Sciatic nerve (tissue), 2 donors: ENCODE measurements around the gene RPL4. TPM values are rescaled to one million over a fixed set of nuclear protein-coding genes. Genes with fewer than 3 reads are reported as not detected.
A peak's percentile ranks its signal among the peaks of the same experiment; 100 is the strongest.
"Not testable (repeated sequence)": the region's sequence is repeated elsewhere in the genome, so short reads cannot be mapped to it uniquely, and the experiment has no call there.

Source experiments
- ATAC-seq: fragments of 200-7000 bp; cut with Tn5 transposase; one replicate; pipeline ENCODE4 v1.9.1; 2020; ENCODE audit warnings: mild to moderate bottlenecking, moderate library complexity
- DNase-seq: peaks from one replicate; pipeline ENCODE4 v3.0.0-alpha.2; 2020; ENCODE audit warnings: low spot score
- intact Hi-C: fragments of 100-400 bp; cut with DNase I; formaldehyde crosslinking; loops from one replicate; pipeline ENCODE4 v1.14.2; 2022
- microRNA-seq: library from miRNA; unstranded; fragments of <30 nt; microRNA quantifications from one replicate; pipeline ENCODE4 v1.2.0, GENCODE V29; 2020
- total RNA-seq: library from RNA; stranded (reverse); fragmentation: NEBNext Ultra II Directional; extraction: Animal tissue kit (Norgen Biotek cat#: 25700); gene quantifications from one replicate; pipeline ENCODE4 v1.2.1, GENCODE V29; 2021
- donor health status: DM: no; HTN: no; CAD: no.
- donor health status: DM: no; HTN: no; CAD: no.

The RPL4 gene
- total RNA-seq, 1 donor from 2014 or later = 1,631 TPM

- intact Hi-C loops, ATAC-seq: not testable (repeated sequence)
- peak; percentile 27 for DNase-seq
These were observed 39.4 kb downstream of the RPL4 start for GRCh38 chr15:66465294-66465693.

DNA sequence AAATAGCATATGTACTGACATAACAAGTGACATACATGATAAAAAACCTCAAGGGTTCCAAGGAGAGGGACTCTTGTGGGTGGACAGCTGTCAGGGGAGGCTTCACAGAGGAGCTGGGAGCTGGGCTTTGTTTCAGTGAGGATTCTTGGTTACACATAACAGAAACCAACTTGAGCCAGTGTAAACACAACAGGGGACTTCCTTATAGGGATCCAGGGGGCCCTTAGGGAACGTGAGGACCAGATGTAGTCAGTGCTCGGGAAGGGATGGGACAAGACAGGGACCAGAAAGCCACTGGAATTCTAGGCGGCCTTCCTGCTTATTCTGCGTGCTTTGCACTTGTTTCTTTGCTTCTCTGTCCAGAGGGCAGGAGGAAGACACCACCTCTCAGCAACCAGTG lies 42.0 kb downstream of the RPL4 start:
- DNase-seq (peak; percentile 38), ATAC-seq (peak; percentile 89)
- intact Hi-C loops = no loop called here

GRCh38 chr15:66461917-66462316 lies 42.7 kb downstream of the RPL4 start:
- intact Hi-C loops = no loop called here
- no peak for ATAC-seq
- DNase-seq = no peak

- ATAC-seq, DNase-seq, intact Hi-C loops: not testable (repeated sequence)
These were observed 43.4 kb downstream of the RPL4 start for GRCh38 chr15:66461294-66461693.

- no peak for DNase-seq
- intact Hi-C loops = loop anchor here (1.0 kb wide), 1 partner anchor 18 kb away; no protein-coding TSS in a partner anchor
- ATAC-seq = no peak
These were observed 44.6 kb downstream of the RPL4 start for GRCh38 chr15:66459818-66460615.

DNA sequence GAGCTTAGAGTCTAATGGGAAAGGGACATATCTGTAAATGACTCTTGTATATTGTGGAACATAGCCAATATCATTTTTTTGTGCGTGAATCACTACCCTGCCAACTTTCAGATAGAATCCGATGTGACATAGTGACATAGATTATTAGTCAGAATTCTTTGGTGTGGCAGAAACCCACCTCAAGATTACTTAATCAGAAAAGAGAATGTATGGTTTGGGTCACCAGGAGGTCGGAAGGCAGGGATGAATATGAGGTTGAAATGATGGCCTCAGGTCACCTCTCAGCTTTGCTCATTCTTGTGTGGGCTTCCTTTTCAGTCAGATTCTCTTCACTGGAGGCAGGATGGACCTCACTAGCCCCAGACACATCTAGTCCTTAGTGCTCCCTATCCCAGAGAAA lies 48.4 kb downstream of the RPL4 start:
- no peak for DNase-seq
- intact Hi-C loops = no loop called here

DNA sequence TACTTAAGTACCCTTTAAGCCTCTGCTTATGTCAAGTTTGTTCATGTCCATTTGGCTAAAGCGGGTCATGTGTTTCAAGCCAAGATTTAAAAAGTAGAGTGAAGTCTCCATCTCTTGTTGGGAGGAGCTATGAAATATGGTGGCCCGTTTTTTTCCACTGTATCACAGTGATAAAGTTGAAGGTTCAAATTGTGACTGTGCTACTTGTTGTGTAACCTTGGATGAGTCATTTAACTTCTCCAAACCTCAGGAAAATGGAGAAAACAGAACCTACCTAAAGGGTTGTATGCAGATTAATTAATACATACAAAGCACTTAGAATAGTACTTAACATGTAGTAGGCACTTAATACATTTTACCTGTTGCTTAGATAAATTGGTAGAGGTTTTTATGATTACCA lies 50.5 kb downstream of the RPL4 start:
- intact Hi-C loops = no loop called here
- ATAC-seq (no peak), DNase-seq (no peak)

More for the DNA sequence above, 48.4 kb downstream of the RPL4 start:
- ATAC-seq = no peak

DNA sequence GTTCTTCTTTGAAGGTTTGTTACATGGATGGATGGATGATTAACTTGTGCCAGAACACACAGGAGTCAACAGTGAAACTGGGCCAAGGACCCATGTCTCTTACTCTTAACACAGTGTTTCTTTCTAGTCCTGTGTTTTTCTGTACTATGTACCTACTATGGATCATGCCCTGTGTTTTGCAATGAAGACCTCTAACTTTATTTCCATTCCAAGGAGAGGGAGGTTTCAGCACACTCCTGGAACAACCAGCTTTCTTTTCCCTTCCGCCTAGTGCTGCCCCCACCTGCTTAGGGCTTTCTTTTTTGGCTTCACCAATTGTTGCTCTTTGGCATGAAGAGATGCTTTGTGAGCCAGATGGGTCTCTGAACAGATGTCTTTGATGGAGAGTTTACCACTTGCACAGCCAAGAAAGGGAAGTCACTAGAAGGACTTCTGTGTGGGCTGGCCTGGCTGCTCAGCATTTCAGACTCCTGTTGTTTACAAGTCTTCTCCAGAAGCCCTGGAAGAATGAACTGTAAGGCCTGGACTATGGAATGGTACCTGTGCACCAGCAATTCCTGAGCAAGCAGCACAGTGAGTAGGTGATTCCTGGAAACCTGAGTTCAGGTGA lies 51.6 kb downstream of the RPL4 start:
- no peak for DNase-seq
- intact Hi-C loops = no loop called here
- peak; percentile 95 for ATAC-seq

- ATAC-seq (peak; percentile 21), DNase-seq (no peak)
- intact Hi-C loops = no loop called here
These were observed 52.2 kb downstream of the RPL4 start for GRCh38 chr15:66452420-66452819.

Small RNAs within 50 kb of the gene (microRNA-seq; reads per million reads assigned to microRNA genes)
- gene MIR4512 = not detected

Other genes with a start within 250 kb of the RPL4 start
- gene DIS3L, start 211.3 kb downstream of the RPL4 start, total RNA-seq = 43.4 TPM
- 10.0 TPM for gene TIPIN, start 148.2 kb downstream of the RPL4 start, total RNA-seq
- 37.2 TPM for gene MAP2K1, start 117.9 kb downstream of the RPL4 start, total RNA-seq
- gene SNAPC5, start 7.1 kb downstream of the RPL4 start, total RNA-seq = 20.2 TPM
- 3.9 TPM for gene ZWILCH, start 471 bp upstream of the RPL4 start, total RNA-seq
- gene LCTL, start 61.1 kb upstream of the RPL4 start, total RNA-seq = 19.6 TPM
- gene SMAD6, start 197.4 kb upstream of the RPL4 start, total RNA-seq = 62.4 TPM